Limb (tissue), 2 donors: ENCODE measurements around the gene GPBAR1.

ENCODE experiments used
- DNase-seq, 2 donors: peaks; one replicate each; pipeline ENCODE4 v3.0.0-alpha.2; 2016; ENCODE audit errors: extremely low spot score in 2 of 2

Gene GPBAR1, protein sequence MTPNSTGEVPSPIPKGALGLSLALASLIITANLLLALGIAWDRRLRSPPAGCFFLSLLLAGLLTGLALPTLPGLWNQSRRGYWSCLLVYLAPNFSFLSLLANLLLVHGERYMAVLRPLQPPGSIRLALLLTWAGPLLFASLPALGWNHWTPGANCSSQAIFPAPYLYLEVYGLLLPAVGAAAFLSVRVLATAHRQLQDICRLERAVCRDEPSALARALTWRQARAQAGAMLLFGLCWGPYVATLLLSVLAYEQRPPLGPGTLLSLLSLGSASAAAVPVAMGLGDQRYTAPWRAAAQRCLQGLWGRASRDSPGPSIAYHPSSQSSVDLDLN

DNA sequence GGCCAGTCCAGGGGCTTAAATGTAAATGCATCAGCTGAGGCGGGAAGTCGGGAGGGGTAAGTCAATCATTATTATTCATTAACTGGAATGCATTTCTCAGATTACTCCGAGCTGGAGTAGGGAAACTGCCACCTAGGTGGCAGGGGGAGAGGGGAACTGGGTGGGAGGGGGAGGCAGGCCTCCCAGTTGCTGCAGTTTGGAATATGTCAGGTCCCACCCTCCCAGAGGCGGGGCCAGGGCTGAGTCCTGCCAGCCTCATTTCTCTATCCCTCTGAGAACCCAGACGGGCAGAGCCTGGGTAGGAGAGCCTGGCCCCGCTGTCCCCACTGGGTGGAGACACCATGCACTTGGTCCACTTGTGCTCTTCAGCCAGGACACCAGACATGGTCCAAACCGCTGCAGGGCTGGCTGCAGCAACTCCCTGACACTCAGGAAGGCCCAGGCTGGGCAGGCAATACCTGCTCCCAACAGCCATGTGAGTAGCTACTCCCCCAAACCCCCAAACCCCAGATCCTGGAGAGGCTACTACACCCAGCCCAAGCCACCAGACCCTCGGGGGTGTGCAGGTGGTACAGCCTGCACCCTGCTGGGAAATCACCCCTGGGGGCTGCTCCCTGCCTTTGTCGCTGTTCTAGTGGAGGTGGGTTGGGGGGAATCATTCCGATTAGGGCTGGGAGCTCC, at the start of gene GPBAR1:
TSS of gene GPBAR1 (plus strand) at position 274 of the 681 bp plus-strand sequence. CDS start 1,710 bp downstream, outside the sequence.
- no peak for DNase-seq

DNA sequence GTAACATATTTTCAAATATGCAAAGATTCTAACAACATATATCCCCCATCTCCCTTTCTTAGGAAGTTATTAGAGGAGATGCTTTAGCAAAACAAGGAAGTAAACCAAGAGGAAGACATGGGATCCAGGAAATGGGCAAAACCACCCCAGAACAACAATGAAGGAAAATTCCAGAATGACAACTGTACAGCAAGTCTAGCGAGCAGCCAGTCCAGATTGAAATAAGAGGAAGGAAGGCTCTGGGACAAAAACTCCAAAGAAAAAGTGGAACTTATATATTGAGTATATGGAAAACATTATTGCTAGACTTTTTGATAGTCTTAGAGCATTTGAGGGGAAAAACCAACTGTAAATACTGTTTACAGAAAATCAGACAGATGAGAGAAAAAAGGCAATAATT, 46.7 kb upstream of the GPBAR1 start:
- no peak for DNase-seq

DNA sequence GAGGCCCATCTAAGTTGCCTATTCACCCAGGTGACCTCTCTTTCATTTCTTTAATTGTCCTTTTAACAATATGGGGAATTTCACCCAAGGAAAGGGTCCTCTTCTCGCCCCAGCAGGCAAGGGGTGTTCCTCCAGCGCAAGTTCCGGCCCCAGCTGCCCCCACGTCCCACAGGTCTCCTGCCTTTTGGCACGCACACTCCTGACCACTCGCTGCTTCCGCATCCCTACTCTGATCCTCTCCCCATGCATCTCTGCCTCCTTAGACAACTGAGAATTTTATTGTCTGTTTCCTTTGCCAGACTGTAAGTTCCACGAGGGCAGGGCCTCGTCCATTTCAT, 44.5 kb upstream of the GPBAR1 start:
- DNase-seq, result no peak

DNA sequence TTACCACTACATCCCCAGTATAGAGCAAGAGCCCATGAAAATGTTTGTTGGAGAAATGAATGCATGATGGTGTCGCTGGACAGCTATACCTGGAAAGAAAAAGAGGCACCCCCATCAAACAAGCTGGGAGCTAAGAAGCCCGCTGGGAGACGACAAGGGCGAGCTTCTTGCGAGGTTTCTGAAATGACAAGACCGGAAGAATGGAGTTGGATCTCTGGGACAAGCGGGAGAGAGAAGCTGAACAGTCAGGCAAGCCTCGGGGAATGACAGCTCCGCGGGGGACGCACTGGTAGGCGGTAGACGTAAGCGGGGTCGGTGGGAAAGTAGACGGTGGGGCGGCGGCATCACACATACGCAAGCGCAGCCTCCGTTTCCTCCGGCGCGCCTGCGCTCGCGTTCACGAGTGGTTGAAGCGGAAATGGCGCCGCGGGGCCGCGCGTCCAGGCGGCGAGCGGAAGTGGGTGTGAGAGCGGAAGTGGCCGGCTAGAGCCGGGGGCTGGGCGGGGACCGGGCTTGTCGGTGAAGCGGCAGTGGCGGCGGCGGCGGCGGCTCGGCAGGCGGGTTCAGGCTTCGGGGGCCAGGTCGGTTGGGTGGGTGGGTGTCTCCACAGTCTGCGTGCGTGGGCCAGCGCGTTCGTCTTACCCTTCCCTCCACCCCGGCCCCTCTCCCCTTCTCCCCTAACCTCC, 44.0 kb upstream of the GPBAR1 start, which contains the start of gene ARPC2:
TSS of gene ARPC2 (plus strand) at position 516 of the 686 bp plus-strand sequence. CDS start 282 bp downstream, outside the sequence.
- peak; percentile 95 to 98 for DNase-seq

DNA sequence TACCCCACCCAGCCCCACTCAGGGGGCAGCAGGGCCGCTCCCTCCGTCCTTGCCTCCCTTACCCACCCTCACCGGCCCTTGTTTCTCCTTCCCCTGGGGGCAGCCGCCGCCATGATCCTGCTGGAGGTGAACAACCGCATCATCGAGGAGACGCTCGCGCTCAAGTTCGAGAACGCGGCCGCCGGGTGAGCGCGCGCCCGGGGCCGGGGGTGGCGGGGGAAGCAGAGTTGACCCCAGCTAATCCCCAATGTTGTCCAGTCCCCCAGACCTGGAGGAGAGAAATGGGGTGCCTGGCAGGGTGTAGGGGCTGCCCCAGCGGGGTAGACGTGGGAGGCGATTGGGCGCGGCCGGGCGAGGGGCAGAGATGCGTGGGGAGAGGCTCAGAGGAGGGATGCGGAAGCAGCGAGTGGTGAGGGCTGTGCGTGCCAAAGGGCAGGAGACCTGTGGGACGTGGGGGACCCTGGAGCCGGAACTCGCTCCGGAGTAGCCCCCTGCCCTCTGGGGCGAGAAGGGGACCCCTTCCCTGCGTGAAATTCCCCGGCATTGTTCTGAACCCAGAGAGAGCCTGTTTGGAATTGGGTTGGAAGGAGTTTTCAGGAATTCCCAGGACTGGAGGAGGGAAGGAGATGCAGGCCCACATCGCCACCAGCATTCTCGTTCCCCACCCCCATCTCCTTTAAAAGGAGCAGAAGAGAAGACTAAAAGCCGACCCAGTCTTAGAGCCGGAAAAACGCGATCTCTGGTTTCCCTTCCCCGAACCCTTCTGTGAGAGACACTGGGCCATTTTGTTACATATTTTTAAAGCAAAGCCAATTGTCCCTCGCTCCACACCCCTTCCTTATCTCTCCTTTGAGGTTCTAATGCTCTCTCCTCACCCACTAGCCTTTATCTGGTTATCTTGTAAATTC, 43.2 kb upstream of the GPBAR1 start:
- no peak for DNase-seq

DNA sequence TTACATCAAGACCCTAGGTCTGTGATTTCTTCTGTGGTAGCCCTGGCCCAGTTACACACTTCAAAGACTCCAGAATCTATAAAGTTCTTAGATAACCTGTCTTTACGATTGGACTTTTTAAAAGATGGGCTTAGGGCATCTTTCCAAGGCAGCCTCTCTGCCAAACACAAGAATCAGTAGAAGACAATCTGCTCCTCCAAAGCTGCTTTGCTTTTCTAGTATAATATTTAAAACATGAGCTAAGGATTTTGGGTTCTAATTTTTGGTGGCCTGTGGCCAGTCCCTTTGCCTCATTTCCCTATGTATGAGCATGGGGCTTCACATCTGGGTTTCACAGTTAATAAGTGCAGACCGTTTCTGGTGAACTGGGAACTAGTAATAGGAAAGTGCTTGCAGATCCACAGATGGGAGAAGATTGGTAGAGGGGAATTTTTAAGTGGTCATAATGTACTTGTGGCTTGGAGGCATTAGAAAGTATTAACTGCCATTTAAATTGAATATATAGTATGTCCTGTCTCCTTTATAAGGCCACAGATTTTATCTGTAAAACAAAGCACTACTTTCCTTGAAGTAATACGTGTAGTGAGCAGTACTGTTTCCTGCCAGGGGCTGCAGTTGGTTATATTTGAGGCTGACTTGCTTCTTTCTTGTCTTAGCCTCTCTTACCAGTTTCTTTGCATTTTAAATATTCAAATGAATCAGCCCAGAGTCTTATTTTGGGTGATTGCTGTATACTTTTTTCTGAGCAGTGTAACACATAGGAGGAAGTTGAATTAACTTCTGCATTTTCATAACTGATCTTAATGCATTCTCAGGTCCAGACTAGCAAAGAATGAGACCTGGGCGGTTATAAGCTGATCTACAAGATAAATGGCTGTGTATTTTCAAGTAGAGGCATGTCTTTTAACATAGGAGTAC, 42.3 kb upstream of the GPBAR1 start:
- no peak for DNase-seq

DNA sequence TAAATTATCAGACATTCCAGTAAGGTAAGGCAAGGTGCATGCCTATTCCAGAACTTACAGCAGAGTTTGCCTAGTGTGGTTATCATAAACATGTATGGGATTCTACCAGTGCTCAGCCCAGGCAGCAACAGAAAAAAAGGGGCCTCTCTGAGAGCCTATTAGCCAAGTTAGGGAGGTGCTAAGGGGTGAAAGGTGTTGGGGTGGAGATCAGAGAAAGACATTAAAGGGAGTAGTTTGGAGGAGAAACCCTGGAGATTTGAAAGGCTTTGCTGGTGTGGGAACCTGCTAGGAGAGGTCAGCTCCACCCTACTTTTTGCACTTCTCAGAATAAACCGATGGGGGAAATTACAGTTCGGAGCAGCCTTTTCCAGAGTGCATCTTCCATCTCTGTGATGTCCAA, 40.9 kb upstream of the GPBAR1 start:
- no peak for DNase-seq

DNA sequence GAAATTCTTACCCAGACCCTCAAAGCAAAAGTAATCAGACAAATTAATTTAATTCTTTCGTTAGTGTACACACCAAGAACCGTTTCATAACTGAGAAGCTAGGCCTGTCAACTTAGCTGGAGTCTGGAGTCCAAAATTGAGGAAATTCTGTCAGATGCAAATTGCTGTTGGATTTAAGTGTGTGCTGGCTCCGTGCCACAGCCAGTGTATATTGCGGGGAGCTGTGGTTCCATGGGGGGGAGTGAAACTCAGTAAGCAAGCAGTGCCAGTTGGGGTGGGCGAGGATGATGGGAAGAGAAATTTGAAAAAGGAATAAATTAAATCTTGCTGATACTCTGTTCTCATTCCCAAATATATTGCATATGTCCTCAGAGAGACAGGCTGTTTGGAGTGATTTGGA, 39.8 kb upstream of the GPBAR1 start:
- DNase-seq, result no peak

DNA sequence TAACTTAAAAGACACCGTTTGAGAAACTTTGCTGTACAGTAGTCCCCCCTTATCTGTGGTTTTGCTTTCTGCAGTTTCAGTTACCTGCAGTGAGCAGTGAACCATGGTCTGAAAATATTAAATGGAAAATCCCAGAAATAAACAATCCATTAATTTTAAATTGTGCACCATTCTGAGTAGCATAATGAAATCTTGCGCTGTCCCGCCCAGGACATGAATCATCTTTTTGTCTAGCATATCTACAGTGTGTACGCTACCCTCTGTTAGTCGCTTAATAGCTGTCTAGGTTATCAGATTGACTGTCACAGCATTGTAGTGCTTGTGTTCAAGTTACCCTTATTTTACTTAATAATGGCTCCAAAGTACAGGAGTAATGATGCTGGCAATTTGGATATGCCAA, 37.8 kb upstream of the GPBAR1 start:
- no peak for DNase-seq

DNA sequence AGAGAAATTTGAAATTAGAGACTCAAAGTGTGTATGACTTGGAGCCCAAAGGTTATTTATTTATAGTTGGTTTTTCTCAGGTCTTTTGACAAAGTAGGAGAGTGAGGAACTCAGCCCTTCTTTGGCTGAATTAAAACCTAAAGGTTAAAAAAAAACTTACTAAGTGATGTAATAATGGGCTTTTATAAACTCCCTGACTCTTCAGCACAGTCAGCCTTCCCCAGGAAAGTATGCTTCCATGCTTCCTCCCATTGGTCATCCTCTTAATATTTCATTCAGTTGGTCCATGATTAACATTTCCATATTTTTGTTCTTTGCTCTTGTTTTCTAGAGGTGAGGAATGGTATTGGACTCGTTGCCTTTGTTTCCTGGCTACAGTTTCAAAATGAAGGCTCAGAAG, 36.6 kb upstream of the GPBAR1 start:
- DNase-seq, result no peak

DNA sequence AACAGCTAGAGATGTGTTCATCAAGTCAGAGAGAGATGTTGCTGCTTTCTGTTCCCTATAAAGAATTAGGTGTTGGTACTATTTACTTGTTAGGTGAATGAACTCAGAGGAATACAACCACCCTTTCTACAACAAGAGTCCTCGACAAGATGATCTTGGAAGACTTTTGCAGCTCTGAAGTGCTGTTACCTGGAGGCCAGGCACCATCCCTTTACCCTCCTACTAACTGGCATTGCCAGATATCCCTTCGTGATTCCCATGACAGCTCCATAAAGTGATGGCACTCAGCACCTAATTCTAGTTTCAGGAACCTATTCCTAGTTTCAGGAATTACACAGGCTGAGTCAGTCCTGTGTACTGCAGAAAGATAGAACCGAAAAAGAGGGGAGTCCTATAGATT, 33.9 kb upstream of the GPBAR1 start:
- DNase-seq, result no peak

DNA sequence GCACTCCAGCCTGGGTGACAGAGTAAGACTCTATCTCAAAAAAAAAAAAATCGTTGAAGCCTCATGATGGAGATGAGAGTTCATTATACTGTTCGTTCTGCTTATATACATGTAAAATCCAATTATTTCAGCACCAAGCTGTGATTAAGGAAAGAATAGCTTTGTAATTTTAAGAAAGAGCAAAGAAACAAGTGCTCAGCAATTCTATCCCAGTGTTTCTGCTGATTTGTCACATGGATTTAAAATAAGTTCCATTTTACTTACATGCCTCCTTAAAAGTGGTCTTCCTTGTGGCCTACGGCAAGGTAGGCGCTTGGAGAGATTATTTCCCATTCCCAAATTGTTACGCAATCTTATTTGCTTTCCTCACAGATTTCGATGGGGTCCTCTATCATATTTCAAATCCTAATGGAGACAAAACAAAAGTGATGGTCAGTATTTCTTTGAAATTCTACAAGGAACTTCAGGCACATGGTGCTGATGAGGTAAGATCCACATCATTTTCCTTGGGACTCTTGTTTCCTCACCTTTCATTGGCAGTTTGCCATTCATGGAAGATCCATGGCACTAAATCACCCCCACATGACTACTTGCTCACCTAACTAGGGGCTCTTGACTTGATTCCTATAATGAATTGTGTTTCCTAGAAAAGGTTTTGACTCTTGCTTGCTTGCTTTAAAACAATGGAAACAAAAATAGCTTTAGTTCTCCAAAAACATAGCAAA, 32.3 kb upstream of the GPBAR1 start:
- DNase-seq, result no peak

DNA sequence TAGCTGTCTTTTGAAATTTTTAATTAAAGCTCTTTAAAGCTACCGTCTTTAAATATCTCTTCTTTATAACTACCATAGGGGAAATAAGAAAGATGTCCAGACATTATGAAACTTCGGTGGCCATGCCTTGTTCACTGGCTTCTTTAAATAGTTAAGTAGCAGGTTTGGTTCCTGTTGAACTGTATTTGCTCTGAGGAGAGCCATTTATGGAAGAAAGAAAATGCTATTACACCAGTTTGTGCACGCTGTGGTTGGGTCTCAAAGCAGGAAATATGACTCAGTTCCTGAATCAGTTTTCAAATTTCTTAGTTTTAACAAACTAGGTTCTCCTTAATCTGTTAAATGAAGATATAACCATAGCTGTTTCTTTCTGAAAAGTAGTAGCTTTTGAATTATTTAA, 31.6 kb upstream of the GPBAR1 start:
- no peak for DNase-seq

DNA sequence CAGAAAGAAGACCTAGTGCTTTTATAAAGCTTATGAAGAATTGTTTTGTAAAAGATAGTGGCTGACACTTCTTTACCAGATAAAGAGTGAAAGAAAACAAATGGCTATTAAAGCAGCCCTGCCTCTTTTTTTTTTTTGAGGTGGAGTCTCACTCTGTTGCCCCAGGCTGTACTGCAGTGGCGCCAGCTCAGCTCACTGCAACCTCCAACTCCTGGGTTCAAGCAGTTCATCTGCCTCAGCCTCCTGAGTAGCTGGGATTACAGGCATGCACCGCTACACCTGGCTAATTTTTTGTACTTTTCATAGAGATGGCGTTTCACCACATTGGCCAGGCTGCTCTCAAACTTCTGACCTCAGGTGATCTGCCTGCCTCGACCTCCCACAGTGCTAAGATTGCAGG, 31.0 kb upstream of the GPBAR1 start:
- no peak for DNase-seq

DNA sequence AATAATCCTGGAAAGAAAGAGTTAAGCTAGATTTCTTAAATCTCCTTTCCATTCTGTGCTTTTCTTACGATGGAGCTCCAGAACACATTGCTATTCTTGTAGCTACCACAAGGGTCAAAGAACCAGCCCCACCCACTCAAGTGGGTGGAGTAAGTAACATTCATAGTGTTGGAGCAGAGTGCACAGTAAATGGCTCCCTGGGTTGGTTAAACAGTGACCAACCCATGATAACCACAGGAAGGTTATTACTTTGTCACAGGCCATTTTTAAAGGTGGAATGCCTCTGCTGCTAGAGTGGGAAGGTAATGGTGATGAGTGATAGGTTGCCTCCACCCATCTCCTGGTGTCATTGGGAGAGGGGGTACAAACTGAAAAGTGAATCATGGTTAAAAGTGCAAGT, 29.9 kb upstream of the GPBAR1 start:
- no peak for DNase-seq

DNA sequence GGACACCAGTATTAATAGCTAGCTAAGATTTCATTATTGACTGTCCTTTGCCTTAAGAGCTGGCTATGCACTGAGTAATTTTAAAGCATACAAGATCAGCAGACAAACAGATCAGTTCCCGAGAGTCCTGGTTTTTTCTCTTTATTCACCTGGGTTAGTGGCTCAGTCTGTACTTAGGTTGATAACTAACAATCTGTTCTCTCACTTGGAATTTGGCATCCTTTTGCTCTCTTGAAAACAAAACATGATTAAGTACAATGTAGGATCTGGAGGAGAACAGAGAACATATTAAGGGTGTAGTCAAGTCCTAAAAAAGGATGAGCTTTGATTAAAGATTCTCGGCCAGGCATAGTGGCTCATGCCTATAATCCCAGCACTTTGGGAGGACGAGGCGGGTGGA, 27.3 kb upstream of the GPBAR1 start:
- DNase-seq, result no peak

DNA sequence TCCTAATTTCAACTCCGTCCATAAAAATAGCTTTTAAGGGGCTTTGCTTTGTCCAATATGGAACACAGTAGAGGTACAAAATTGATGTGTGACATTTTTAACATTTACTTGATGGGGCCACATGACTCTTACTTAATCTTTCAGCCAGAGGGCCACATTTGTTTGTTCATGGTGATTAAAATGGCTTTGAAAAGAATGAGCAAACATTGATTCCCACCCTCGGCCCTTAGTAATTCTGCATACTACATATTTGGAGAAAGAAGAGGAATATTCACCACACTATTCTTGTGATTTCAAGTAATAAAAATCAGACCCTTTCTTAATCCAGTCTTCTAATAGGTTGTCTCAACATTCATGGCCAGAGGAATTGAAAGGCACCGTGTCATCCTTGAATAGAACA, 26.3 kb upstream of the GPBAR1 start:
- DNase-seq, result no peak

DNA sequence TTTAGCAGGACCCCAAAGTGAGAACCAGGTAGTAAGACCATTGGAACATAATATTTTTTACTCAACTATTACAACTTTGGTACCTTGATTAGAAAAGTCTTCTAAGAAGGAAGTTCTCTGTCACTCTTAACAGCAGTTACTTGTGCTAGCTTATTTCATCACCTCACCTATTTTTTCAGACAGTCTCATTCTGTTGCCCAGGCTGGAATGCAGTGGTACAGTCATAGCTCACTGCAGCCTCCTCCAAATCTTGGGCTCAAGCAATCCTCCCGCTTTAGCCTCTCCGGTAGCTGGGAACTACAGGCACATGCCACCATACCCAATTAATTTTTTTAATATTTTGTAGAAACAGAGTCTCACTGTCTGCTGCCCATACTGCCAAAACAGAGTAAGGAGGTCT, 25.8 kb upstream of the GPBAR1 start:
- DNase-seq, result no peak

DNA sequence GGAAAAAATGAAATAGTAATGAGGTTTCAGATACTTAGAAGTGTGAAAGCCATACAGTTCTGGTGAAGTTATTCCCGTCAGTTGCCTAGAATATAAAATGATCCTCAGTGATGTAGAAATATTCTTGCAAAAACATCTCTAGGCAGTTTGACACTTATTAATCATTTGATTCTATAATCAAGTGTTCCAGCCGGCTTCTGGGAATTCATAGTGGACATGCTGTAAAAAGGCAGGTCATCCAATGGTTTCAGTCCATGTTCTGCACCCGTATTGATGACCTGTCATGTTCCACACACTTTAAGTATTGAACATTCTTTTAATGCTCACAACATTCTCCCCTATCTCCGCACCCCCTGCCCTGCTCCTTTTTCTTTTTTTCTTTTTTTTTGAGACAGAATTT, 24.0 kb upstream of the GPBAR1 start:
- DNase-seq, result no peak

DNA sequence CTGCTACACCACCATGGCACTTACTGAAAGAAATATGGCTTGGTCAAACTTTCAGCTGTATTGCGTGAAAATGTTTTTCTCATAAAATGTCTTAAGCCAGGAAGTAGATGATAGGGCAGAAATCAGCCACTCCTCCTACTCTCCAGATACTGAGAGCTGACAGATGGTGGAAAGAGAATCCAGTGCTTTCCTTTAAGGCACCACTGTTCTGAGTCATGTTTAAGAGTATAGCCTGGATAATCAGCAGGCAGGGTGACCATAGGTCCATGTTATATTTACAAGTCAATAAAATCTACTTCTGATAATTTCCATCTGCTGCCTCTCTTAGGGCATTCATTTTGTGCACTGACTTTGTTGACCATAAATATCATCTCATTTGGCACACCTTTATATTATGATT, 21.9 kb upstream of the GPBAR1 start:
- no peak for DNase-seq
